ENCODE results near the gene POMT2.

The POMT2 gene

GRCh38 chr14:77278461-77279230 lies 42.0 kb downstream of the POMT2 start:
- H3K27ac ChIP-seq (ENCODE audit: low read length) = no peak overlapping the region
- peaks cover 18 to 59% of the 10 kb centered on the region in 2 donors for H3K36me3 ChIP-seq (ENCODE audit: control insufficient read depth in 1 of 2, insufficient read depth in 2 of 2, low read length in 2 of 2)
- no peaks in the 10 kb centered on the region for H3K4me1 ChIP-seq (ENCODE audit: control insufficient read depth in 1 of 2, insufficient read depth in 2 of 2, low read length in 2 of 2)
- H3K9me3 ChIP-seq (ENCODE audit: control insufficient read depth in 1 of 2, low read length in 2 of 2) = no peaks in the 10 kb centered on the region
- H3K4me3 ChIP-seq (ENCODE audit: low read depth in 1 of 2, low read length in 2 of 2) = no peak overlapping the region
- no peaks in the 10 kb centered on the region for H3K27me3 ChIP-seq (ENCODE audit: low read depth, low read length)

GRCh38 chr14:77276959-77277358 lies 43.7 kb downstream of the POMT2 start:
- no peak overlapping the region for H3K4me3 ChIP-seq (ENCODE audit: low read depth in 1 of 2, low read length in 2 of 2)
- no peak overlapping the region for H3K27ac ChIP-seq (ENCODE audit: low read length)
- H3K36me3 ChIP-seq (ENCODE audit: control insufficient read depth in 1 of 2, insufficient read depth in 2 of 2, low read length in 2 of 2) = peaks cover 8 to 46% of the 10 kb centered on the region in 2 donors
- H3K4me1 ChIP-seq (ENCODE audit: control insufficient read depth in 1 of 2, insufficient read depth in 2 of 2, low read length in 2 of 2) = no peaks in the 10 kb centered on the region
- H3K9me3 ChIP-seq (ENCODE audit: control insufficient read depth in 1 of 2, low read length in 2 of 2) = no peaks in the 10 kb centered on the region
- H3K27me3 ChIP-seq (ENCODE audit: low read depth, low read length) = no peaks in the 10 kb centered on the region

- Histone ChIP-seq H3K4me1 (ENCODE audit: control insufficient read depth in 1 of 2, insufficient read depth in 2 of 2, low read length in 2 of 2) (no peaks in the 10 kb centered on the region), H3K27ac (ENCODE audit: low read length) (no peak overlapping the region), H3K4me3 (ENCODE audit: low read depth in 1 of 2, low read length in 2 of 2) (no peak overlapping the region), H3K9me3 (ENCODE audit: control insufficient read depth in 1 of 2, low read length in 2 of 2) (no peaks in the 10 kb centered on the region), H3K27me3 (ENCODE audit: low read depth, low read length) (no peaks in the 10 kb centered on the region), H3K36me3 (ENCODE audit: control insufficient read depth in 1 of 2, insufficient read depth in 2 of 2, low read length in 2 of 2) (peaks cover 8 to 41% of the 10 kb centered on the region in 2 donors)
Measured at GRCh38 chr14:77276295-77276935, 44.3 kb downstream of the POMT2 start.

- Histone ChIP-seq H3K4me1 (ENCODE audit: control insufficient read depth in 1 of 2, insufficient read depth in 2 of 2, low read length in 2 of 2) (peaks cover 0 to 4% of the 10 kb centered on the region in 2 donors), H3K27me3 (ENCODE audit: low read depth, low read length) (peaks cover 4% of the 10 kb centered on the region), H3K36me3 (ENCODE audit: control insufficient read depth in 1 of 2, insufficient read depth in 2 of 2, low read length in 2 of 2) (peaks cover 8 to 39% of the 10 kb centered on the region in 2 donors), H3K4me3 (ENCODE audit: low read depth in 1 of 2, low read length in 2 of 2) (no peak overlapping the region), H3K27ac (ENCODE audit: low read length) (no peak overlapping the region), H3K9me3 (ENCODE audit: control insufficient read depth in 1 of 2, low read length in 2 of 2) (no peaks in the 10 kb centered on the region)
Measured at GRCh38 chr14:77275601-77276017, 45.1 kb downstream of the POMT2 start.

- Histone ChIP-seq H3K4me3 (ENCODE audit: low read depth in 1 of 2, low read length in 2 of 2) (no peak overlapping the region), H3K36me3 (ENCODE audit: control insufficient read depth in 1 of 2, insufficient read depth in 2 of 2, low read length in 2 of 2) (peaks cover 8 to 34% of the 10 kb centered on the region in 2 donors), H3K27ac (ENCODE audit: low read length) (no peak overlapping the region)
Measured at GRCh38 chr14:77275041-77275580, 45.6 kb downstream of the POMT2 start.

GRCh38 chr14:77273796-77274195 lies 46.9 kb downstream of the POMT2 start:
- Histone ChIP-seq H3K4me1 (ENCODE audit: control insufficient read depth in 1 of 2, insufficient read depth in 2 of 2, low read length in 2 of 2) (peaks cover 0 to 8% of the 10 kb centered on the region in 2 donors), H3K27me3 (ENCODE audit: low read depth, low read length) (peaks cover 4% of the 10 kb centered on the region), H3K4me3 (ENCODE audit: low read depth in 1 of 2, low read length in 2 of 2) (no peak overlapping the region), H3K27ac (ENCODE audit: low read length) (no peak overlapping the region), H3K9me3 (ENCODE audit: control insufficient read depth in 1 of 2, low read length in 2 of 2) (no peaks in the 10 kb centered on the region), H3K36me3 (ENCODE audit: control insufficient read depth in 1 of 2, insufficient read depth in 2 of 2, low read length in 2 of 2) (peaks cover under 1 to 21% of the 10 kb centered on the region in 2 donors)

More at GRCh38 chr14:77275041-77275580, 45.6 kb downstream of the POMT2 start:
- Histone ChIP-seq H3K4me1 (ENCODE audit: control insufficient read depth in 1 of 2, insufficient read depth in 2 of 2, low read length in 2 of 2) (peaks cover 0 to 8% of the 10 kb centered on the region in 2 donors), H3K9me3 (ENCODE audit: control insufficient read depth in 1 of 2, low read length in 2 of 2) (no peaks in the 10 kb centered on the region), H3K27me3 (ENCODE audit: low read depth, low read length) (peaks cover 4% of the 10 kb centered on the region)

GRCh38 chr14:77272261-77272660 lies 48.4 kb downstream of the POMT2 start:
- H3K36me3 ChIP-seq (ENCODE audit: control insufficient read depth in 1 of 2, insufficient read depth in 2 of 2, low read length in 2 of 2) = peaks cover 0 to 7% of the 10 kb centered on the region in 2 donors
- peaks cover 10% of the 10 kb centered on the region for H3K27me3 ChIP-seq (ENCODE audit: low read depth, low read length)
- peaks cover 0 to 8% of the 10 kb centered on the region in 2 donors for H3K4me1 ChIP-seq (ENCODE audit: control insufficient read depth in 1 of 2, insufficient read depth in 2 of 2, low read length in 2 of 2)
- H3K4me3 ChIP-seq (ENCODE audit: low read depth in 1 of 2, low read length in 2 of 2) = no peak overlapping the region
- H3K27ac ChIP-seq (ENCODE audit: low read length) = no peak overlapping the region
- H3K9me3 ChIP-seq (ENCODE audit: control insufficient read depth in 1 of 2, low read length in 2 of 2) = peaks cover 6 to 9% of the 10 kb centered on the region in 2 donors

GRCh38 chr14:77271113-77271710 lies 49.5 kb downstream of the POMT2 start, which contains the start of gene NGB:
Gene NGB, minus strand, starts transcription at chr14:77271206. Its CDS starts 269 bp downstream, at chr14:77270937.
- no peak within 1 kb of the TSS for H3K27ac ChIP-seq (ENCODE audit: low read length)
- peaks cover 6 to 9% of the 10 kb centered on the region in 2 donors for H3K9me3 ChIP-seq (ENCODE audit: control insufficient read depth in 1 of 2, low read length in 2 of 2)
- H3K27me3 ChIP-seq (ENCODE audit: low read depth, low read length) = peaks cover 10% of the 10 kb centered on the region
- H3K4me3 ChIP-seq (ENCODE audit: low read depth in 1 of 2, low read length in 2 of 2) = no peak within 1 kb of the TSS
- H3K4me1 ChIP-seq (ENCODE audit: control insufficient read depth in 1 of 2, insufficient read depth in 2 of 2, low read length in 2 of 2) = peaks cover 0 to 8% of the 10 kb centered on the region in 2 donors
- H3K36me3 ChIP-seq (ENCODE audit: control insufficient read depth in 1 of 2, insufficient read depth in 2 of 2, low read length in 2 of 2) = peaks cover 0 to under 1% of the 10 kb centered on the region in 2 donors

GRCh38 chr14:77270361-77271112 lies 50.1 kb downstream of the POMT2 start:
- H3K27me3 ChIP-seq (ENCODE audit: low read depth, low read length) = peaks cover 10% of the 10 kb centered on the region
- H3K27ac ChIP-seq (ENCODE audit: low read length) = no peak overlapping the region
- H3K4me1 ChIP-seq (ENCODE audit: control insufficient read depth in 1 of 2, insufficient read depth in 2 of 2, low read length in 2 of 2) = peaks cover 0 to 8% of the 10 kb centered on the region in 2 donors
- H3K9me3 ChIP-seq (ENCODE audit: control insufficient read depth in 1 of 2, low read length in 2 of 2) = peaks cover 6 to 9% of the 10 kb centered on the region in 2 donors
- no peak overlapping the region for H3K4me3 ChIP-seq (ENCODE audit: low read depth in 1 of 2, low read length in 2 of 2)
- H3K36me3 ChIP-seq (ENCODE audit: control insufficient read depth in 1 of 2, insufficient read depth in 2 of 2, low read length in 2 of 2) = no peaks in the 10 kb centered on the region

- peaks cover 10% of the 10 kb centered on the region for H3K27me3 ChIP-seq (ENCODE audit: low read depth, low read length)
- H3K4me3 ChIP-seq (ENCODE audit: low read depth in 1 of 2, low read length in 2 of 2) = no peak overlapping the region
- H3K36me3 ChIP-seq (ENCODE audit: control insufficient read depth in 1 of 2, insufficient read depth in 2 of 2, low read length in 2 of 2) = no peaks in the 10 kb centered on the region
- H3K27ac ChIP-seq (ENCODE audit: low read length) = no peak overlapping the region
- H3K9me3 ChIP-seq (ENCODE audit: control insufficient read depth in 1 of 2, low read length in 2 of 2) = peaks cover 6 to 9% of the 10 kb centered on the region in 2 donors
- H3K4me1 ChIP-seq (ENCODE audit: control insufficient read depth in 1 of 2, insufficient read depth in 2 of 2, low read length in 2 of 2) = peaks cover 0 to 8% of the 10 kb centered on the region in 2 donors
Measured at GRCh38 chr14:77268989-77269600, 51.6 kb downstream of the POMT2 start.
